H1 (cell line): ENCODE measurements around the gene ALDH1A3. TPM values are rescaled to one million over a fixed set of nuclear protein-coding genes. Genes with fewer than 3 reads are reported as not detected.

Experiments
- CTCF ChIA-PET: fragments of 300-600 bp; sonication (Branson Sonifier 250); formaldehyde crosslinking; loops from one replicate; lab custom pipeline; 2021; ENCODE audit not compliant: partially characterized antibody; lab: Charles Lee
- POLR2A ChIA-PET: fragments of 300-600 bp; sonication (Branson Sonifier 250); formaldehyde crosslinking; loops from one replicate; lab custom pipeline; 2021; ENCODE audit warnings: inconsistent platforms; ENCODE audit not compliant: partially characterized antibody; lab: Charles Lee
- DNase-seq, 2 experiments: peaks; one replicate each; pipeline versions ENCODE4 v3.0.0 to v3.0.0-alpha.2; 2010 to 2022; ENCODE audit warnings: low spot score in 2 of 2, low read depth in 1 of 2, mixed read lengths in 1 of 2
- FAIRE-seq: peaks from 2 replicates; lab custom pipeline; 2011; peaks lifted over from hg19 to GRCh38; lab: Jason Lieb, UNC
- H2AFZ ChIP-seq: 2 replicates; pipeline ENCODE4 v1.8.1; 2012; ENCODE audit warnings: low read length, inconsistent platforms
- H2AK5ac ChIP-seq: 2 replicates; pipeline ENCODE4 v1.6.1; 2013; ENCODE audit warnings: low read depth, low read length
- H2BK120ac ChIP-seq: replicated peaks from 2 replicates; pipeline ENCODE3; 2013; ENCODE audit warnings: low read depth, low read length, inconsistent platforms
- H2BK12ac ChIP-seq: 2 replicates; pipeline ENCODE4 v1.6.1; 2013; ENCODE audit warnings: low read depth, low read length
- H2BK15ac ChIP-seq: 2 replicates; pipeline ENCODE4 v1.6.1; 2013; ENCODE audit warnings: low read length
- H2BK20ac ChIP-seq: 2 replicates; pipeline ENCODE4 v1.6.1; 2013; ENCODE audit warnings: low read length
- H2BK5ac ChIP-seq: 2 replicates; pipeline ENCODE4 v1.6.1; 2013; ENCODE audit warnings: low read depth, low read length
- H3K14ac ChIP-seq: 2 replicates; pipeline ENCODE4 v1.6.1; 2013; ENCODE audit warnings: inconsistent platforms; ENCODE audit not compliant: insufficient read length
- H3K18ac ChIP-seq: 2 replicates; pipeline ENCODE4 v1.6.1; 2013; ENCODE audit warnings: low read length; ENCODE audit errors: extremely low read depth
- H3K23ac ChIP-seq: 2 replicates; pipeline ENCODE4 v1.6.1; 2013; ENCODE audit warnings: inconsistent platforms; ENCODE audit not compliant: insufficient read length
- H3K23me2 ChIP-seq: 2 replicates; pipeline ENCODE4 v1.6.1; 2013; ENCODE audit warnings: low read depth, low read length
- H3K27ac ChIP-seq: 2 replicates; pipeline ENCODE4 v1.6.1; 2011; ENCODE audit warnings: low read depth, low read length, inconsistent platforms
- H3K27me3 ChIP-seq, 4 experiments: replicated peaks in 1 of 4; 1 replicate in 1 of 4; 2 replicates in 3 of 4; pipeline versions ENCODE4 v1.6.1 to v1.8.1; 2011 to 2013; ENCODE audit warnings: low read length in 3 of 4, mild to moderate bottlenecking in 3 of 4, inconsistent platforms in 2 of 4, mixed read lengths in 2 of 4, moderate library complexity in 1 of 4; ENCODE audit not compliant: control insufficient read depth in 3 of 4, insufficient read depth in 3 of 4; ENCODE audit errors: extremely low read depth in 1 of 4
- H3K36me3 ChIP-seq, 4 experiments: 2 replicates each; pipeline versions ENCODE4 v1.6.1 to v1.8.1; 2011 to 2013; ENCODE audit warnings: mild to moderate bottlenecking in 4 of 4, low read length in 3 of 4, moderate library complexity in 2 of 4, control low read depth in 1 of 4, inconsistent platforms in 1 of 4; ENCODE audit not compliant: insufficient read depth in 4 of 4, control insufficient read depth in 2 of 4
- H3K4ac ChIP-seq: replicated peaks from 2 replicates; pipeline ENCODE3; 2013; ENCODE audit warnings: low read length, low read depth, mixed read lengths, inconsistent platforms; ENCODE audit not compliant: insufficient read length
- H3K4me1 ChIP-seq, 4 experiments: replicated peaks in 1 of 4; 1 replicate in 1 of 4; 2 replicates in 3 of 4; pipeline versions ENCODE4 v1.6.1 to v1.8.1; 2011 to 2013; ENCODE audit warnings: low read length in 3 of 4, inconsistent platforms in 2 of 4, mixed read lengths in 1 of 4; ENCODE audit not compliant: insufficient read depth in 4 of 4, control insufficient read depth in 3 of 4
- H3K4me2 ChIP-seq, 2 experiments: 2 replicates each; pipeline versions ENCODE4 v1.6.1 to v1.8.1; 2011 to 2013; ENCODE audit warnings: low read depth in 2 of 2, low read length in 2 of 2, control low read depth in 1 of 2, inconsistent platforms in 1 of 2, mild to moderate bottlenecking in 1 of 2; ENCODE audit not compliant: insufficient read depth in 1 of 2
- H3K4me3 ChIP-seq, 4 experiments: fragments of 200-600, 300-600 bp in 1 of 4; sonication (generic), shearing (Covaris generic), sonication (Bioruptor Twin) in 1 of 4; 2 replicates each; pipeline versions ENCODE4 v1.5.1 to v1.8.1; 2011 to 2016; ENCODE audit warnings: low read length in 4 of 4, low read depth in 3 of 4, control low read depth in 2 of 4, inconsistent platforms in 2 of 4, mild to moderate bottlenecking in 2 of 4, mixed read lengths in 1 of 4, moderate library complexity in 1 of 4; ENCODE audit not compliant: insufficient read depth in 2 of 4; ENCODE audit errors: extremely low read depth in 1 of 4
- H3K56ac ChIP-seq: replicated peaks from 2 replicates; pipeline ENCODE3; 2013; ENCODE audit warnings: low read depth, mild to moderate bottlenecking, mixed read lengths, low read length, inconsistent platforms; ENCODE audit not compliant: insufficient read length
- H3K79me1 ChIP-seq: 2 replicates; pipeline ENCODE4 v1.6.1; 2013; ENCODE audit warnings: low read depth, low read length, control low read depth
- H3K79me2 ChIP-seq, 2 experiments: 2 replicates each; pipeline versions ENCODE4 v1.6.1 to v1.8.1; 2012 to 2013; ENCODE audit warnings: low read length in 2 of 2, mild to moderate bottlenecking in 2 of 2, inconsistent platforms in 1 of 2; ENCODE audit not compliant: insufficient read depth in 2 of 2, control insufficient read depth in 1 of 2
- H3K9ac ChIP-seq, 4 experiments: replicated peaks in 1 of 4; 1 replicate in 1 of 4; 2 replicates in 3 of 4; pipeline versions ENCODE4 v1.6.1 to v1.8.1; 2011 to 2013; ENCODE audit warnings: low read depth in 3 of 4, low read length in 3 of 4, control low read depth in 2 of 4, mild to moderate bottlenecking in 2 of 4, moderate library complexity in 2 of 4, inconsistent platforms in 1 of 4; ENCODE audit errors: extremely low read depth in 1 of 4
- H3K9me3 ChIP-seq, 2 experiments: 2 replicates each; pipeline versions ENCODE4 v1.6.1 to v1.8.1; 2012 to 2013; ENCODE audit warnings: mild to moderate bottlenecking in 2 of 2, moderate library complexity in 2 of 2, control low read depth in 1 of 2, inconsistent platforms in 1 of 2, low read depth in 1 of 2, low read length in 1 of 2, mixed read lengths in 1 of 2; ENCODE audit not compliant: insufficient read depth in 2 of 2
- H4K20me1 ChIP-seq, 2 experiments: replicated peaks in 1 of 2; 2 replicates each; pipeline versions ENCODE3 to v1.8.1; 2011 to 2013; ENCODE audit warnings: inconsistent platforms in 2 of 2, low read length in 2 of 2, mild to moderate bottlenecking in 1 of 2; ENCODE audit not compliant: insufficient read depth in 2 of 2, control insufficient read depth in 1 of 2
- H4K5ac ChIP-seq: 2 replicates; pipeline ENCODE4 v1.6.1; 2013; ENCODE audit warnings: low read length, low read depth, mixed read lengths, inconsistent platforms; ENCODE audit not compliant: insufficient read length
- H4K8ac ChIP-seq: 2 replicates; pipeline ENCODE4 v1.8.0; 2013; ENCODE audit warnings: mild to moderate bottlenecking, moderate library complexity, low read length, inconsistent platforms; ENCODE audit not compliant: insufficient read depth; ENCODE audit errors: extremely low read depth
- H4K91ac ChIP-seq: replicated peaks from 2 replicates; pipeline ENCODE3; 2013; ENCODE audit warnings: low read length, mixed read lengths, inconsistent platforms; ENCODE audit not compliant: insufficient read length
- BCL11A ChIP-seq, 2 experiments: IDR thresholded peaks; one replicate each; pipeline ENCODE4 v1.6.1; 2011; ENCODE audit warnings: low read depth in 2 of 2, low read length in 2 of 2, mild to moderate bottlenecking in 2 of 2
- HDAC2 ChIP-seq, 2 experiments: fragments of 300-600 bp in 1 of 2; sonication (generic) in 1 of 2; IDR thresholded peaks; 2 replicates each; pipeline ENCODE4 v1.6.1; 2011 to 2012; ENCODE audit warnings: low read depth in 2 of 2, low read length in 2 of 2, mild to moderate bottlenecking in 2 of 2, moderate library complexity in 2 of 2, borderline replicate concordance in 1 of 2, inconsistent platforms in 1 of 2
- JUND ChIP-seq: IDR thresholded peaks from 2 replicates; pipeline ENCODE4 v1.6.1; 2011; ENCODE audit warnings: mild to moderate bottlenecking, improper control_type of control experiment, low read length
- POU5F1 ChIP-seq: IDR thresholded peaks from 2 replicates; pipeline ENCODE4 v1.6.1; 2011; ENCODE audit warnings: low read depth, mild to moderate bottlenecking, low read length, moderate library complexity
- RAD21 ChIP-seq, 2 experiments: IDR thresholded peaks in 1 of 2; conservative IDR thresholded peaks in 1 of 2; 2 replicates each; pipeline ENCODE4 v1.6.1; 2011; ENCODE audit warnings: low read depth in 2 of 2, low read length in 2 of 2, improper control_type of control experiment in 1 of 2, inconsistent platforms in 1 of 2, mild to moderate bottlenecking in 1 of 2, moderate library complexity in 1 of 2
- SP1 ChIP-seq: IDR thresholded peaks from 2 replicates; pipeline ENCODE4 v1.6.1; 2011; ENCODE audit warnings: low read depth, low read length
- SP2 ChIP-seq: IDR thresholded peaks from 2 replicates; pipeline ENCODE4 v1.6.1; 2012; ENCODE audit warnings: mild to moderate bottlenecking, low read length, inconsistent platforms
- SUZ12 ChIP-seq: fragments of 200-600 bp; sonication (generic); IDR thresholded peaks from 2 replicates; pipeline ENCODE4 v1.6.1; 2012; ENCODE audit warnings: mild to moderate bottlenecking, inconsistent platforms, low read length, moderate library complexity, mixed read lengths
- YY1 ChIP-seq: IDR thresholded peaks from 2 replicates; pipeline ENCODE4 v1.6.1; 2011; ENCODE audit warnings: low read depth, mild to moderate bottlenecking, low read length
- WGBS, 2 experiments: shearing (Covaris generic) in 1 of 2; methylation state at CpG; one replicate each; pipeline versions ENCODE4 v1.1.6 to v1.1.7; 2013 to 2015; ENCODE audit warnings: low lambda C conversion rate in 2 of 2, mixed read lengths in 2 of 2, inconsistent platforms in 1 of 2, low coverage in 1 of 2, missing lambda C conversion rate in 1 of 2; ENCODE audit not compliant: insufficient replicate concordance in 2 of 2, insufficient coverage in 1 of 2, insufficient read length in 1 of 2; ENCODE audit errors: extremely low coverage in 1 of 2, missing lambda C conversion rate in 1 of 2; 5-methylcytosine and 5-hydroxymethylcytosine counted together
- polyA plus RNA-seq, 7 experiments: library from polyadenylated mRNA; depleted of rRNA in 3 of 7; stranded (reverse) in 5 of 7; unstranded in 2 of 7; fragments of >200 nt in 5 of 7; fragments of 200-250 nt in 2 of 7; gene quantifications; 1 replicate in 5 of 7; 2 replicates in 1 of 7; 4 replicates in 1 of 7; pipeline versions ENCODE4 v1.2.1 to v1.2.3, GENCODE V29; 2011 to 2013; ENCODE audit warnings: missing spikeins in 2 of 7, mixed read lengths in 2 of 7
- total RNA-seq: library from RNA; stranded (reverse); fragmentation: NEBNext Ultra II Directional; extraction: Animal tissue kit (Norgen Biotek cat#: 25700); gene quantifications from 2 replicates; pipeline ENCODE4 v1.2.1, GENCODE V29; 2021

Gene ALDH1A3
- total and polyA plus RNA-seq, 2 of the 8 experiments (the other 6 are each of a cell fraction or from before 2014, with no cell fraction given) = 2.2 to 5.5 TPM

DNA sequence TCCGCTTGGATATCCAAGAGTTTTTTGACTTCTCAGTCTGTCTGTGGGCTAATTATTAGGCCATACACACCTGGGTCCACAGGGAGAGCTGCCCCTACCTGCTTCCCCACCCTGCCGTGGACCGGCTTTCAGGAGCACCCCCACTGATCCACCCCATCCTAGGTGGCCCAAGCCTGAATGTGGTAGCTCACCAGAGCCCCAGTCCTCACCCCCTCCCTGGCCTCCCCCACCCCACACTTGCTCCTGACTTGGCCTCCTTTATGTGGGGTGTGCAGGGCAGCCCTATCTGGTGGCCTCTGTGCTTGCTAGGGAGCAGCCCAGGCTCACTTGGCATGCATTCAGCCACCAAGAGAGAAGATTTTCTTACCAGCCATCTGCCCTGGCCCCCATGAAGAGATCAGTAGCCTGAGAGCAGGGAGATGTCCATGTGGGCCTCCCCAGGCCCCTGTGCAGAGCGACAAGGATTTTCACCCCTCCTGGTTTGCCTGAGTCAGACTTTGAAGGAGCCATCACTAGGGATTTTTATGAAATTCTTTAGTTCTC lies 50.7 kb downstream of the ALDH1A3 start:
- no peak for TF ChIP-seq SUZ12
- no peak for TF ChIP-seq YY1
- no peak for TF ChIP-seq SP2
- no peak for TF ChIP-seq HDAC2 (IDR thresholded peaks at IDR 0.05; ENCODE audit: borderline replicate concordance in 1 of 2, low read depth in 2 of 2, low read length in 2 of 2)
- TF ChIP-seq POU5F1 = no peak
- TF ChIP-seq SP1 = no peak
- no peak for TF ChIP-seq RAD21 (IDR thresholded peaks at IDR 0.05 in 1 of 2, conservative IDR thresholded peaks at IDR 0.05 in 1 of 2; ENCODE audit: low read depth in 2 of 2, low read length in 2 of 2)
- no peak for TF ChIP-seq BCL11A (IDR thresholded peaks at IDR 0.05; ENCODE audit: low read depth in 2 of 2, low read length in 2 of 2)
- TF ChIP-seq JUND = no peak
- no peak for FAIRE-seq

More for the DNA sequence above, 50.7 kb downstream of the ALDH1A3 start:
- H3K79me2 ChIP-seq = no peaks in the 10 kb centered on the region
- H4K91ac ChIP-seq = no peak overlapping the region
- H3K36me3 ChIP-seq = no peaks in the 10 kb centered on the region
- H3K14ac ChIP-seq = no peak overlapping the region
- no peak overlapping the region for H2BK120ac ChIP-seq
- no peaks in the 10 kb centered on the region for H4K20me1 ChIP-seq
- no peak overlapping the region for H3K23ac ChIP-seq
- H3K4me3 ChIP-seq = no peak overlapping the region
- H3K4me2 ChIP-seq = no peak overlapping the region
- peaks cover 0 to 12% (median 6%) of the 10 kb centered on the region in 4 experiments; a peak in 5 of 7 replicates for H3K4me1 ChIP-seq
- H2BK20ac ChIP-seq = no peak overlapping the region
- ChIA-PET CTCF (interaction anchor here (1.4 to 6.0 kb wide), 3 partner anchors 13 to 78 kb away, joined by 5 to 81 read pairs (median 39); partner anchors contain the start of gene LRRK1), POLR2A (interaction anchor here (0.7 kb wide), 1 partner anchor 10 kb away, joined by 3 read pairs; no protein-coding TSS in a partner anchor)
- no peak overlapping the region for H2BK15ac ChIP-seq
- H2AFZ ChIP-seq = no peak overlapping the region
- H3K56ac ChIP-seq = no peak overlapping the region
- peaks cover 0 to 1% (median 0%) of the 10 kb centered on the region in 4 experiments; a peak in 1 of 7 replicates for H3K27me3 ChIP-seq
- WGBS, 2 experiments = 94% methylated on average over 2 of the region's 4 CpGs; no CpG with 5 or more reads in 1 of the 2 experiments
- no peak for DNase-seq
- no peak overlapping the region for H4K5ac ChIP-seq
- H3K18ac ChIP-seq = no peak overlapping the region
- no peak overlapping the region; the same call in 1 of the 2 replicates for H4K8ac ChIP-seq
- H3K9me3 ChIP-seq = no peaks in the 10 kb centered on the region
- H2AK5ac ChIP-seq = no peak overlapping the region
- H3K23me2 ChIP-seq = no peaks in the 10 kb centered on the region
- H2BK12ac ChIP-seq = no peak overlapping the region
- no peak overlapping the region for H2BK5ac ChIP-seq
- H3K9ac ChIP-seq = no peak overlapping the region
- H3K27ac ChIP-seq = no peak overlapping the region
- H3K79me1 ChIP-seq = no peaks in the 10 kb centered on the region; the same call in 1 of the 2 replicates
- H3K4ac ChIP-seq = no peak overlapping the region
